Vagina (tissue), 2 donors: Measurements from ENCODE around the gene TMEM107.

ENCODE experiments used
- CTCF ChIP-seq, 3 experiments: fragments of 450-650 bp in 2 of 3; fragments of 200-600 bp in 1 of 3; sonication (generic) in 1 of 3; IDR thresholded peaks; one replicate each; pipeline ENCODE4 v1.5.1; 2017 to 2019; ENCODE audit warnings: antibody characterized with exemption in 3 of 3, mild to moderate bottlenecking in 2 of 3, moderate library complexity in 2 of 3
- POLR2AphosphoS5 ChIP-seq, 2 donors: sonication (generic); formaldehyde crosslinking; IDR thresholded peaks; one replicate each; pipeline ENCODE4 v1.9.0; 2017; ENCODE audit warnings: antibody characterized with exemption in 2 of 2, mild to moderate bottlenecking in 2 of 2, low read depth in 1 of 2; ENCODE audit not compliant: insufficient read depth in 1 of 2

GRCh38 chr17:8125154-8125946, 50.8 kb downstream of the TMEM107 start:
- TF ChIP-seq CTCF (IDR thresholded peaks at IDR 0.05) (no peak), POLR2AphosphoS5 (IDR thresholded peaks at IDR 0.05; ENCODE audit: insufficient read depth in 1 of 2, low read depth in 1 of 2) (peak in 1 of 2 donors; percentile 91)
